ENCODE data around the gene RNF125.
A peak's percentile ranks its signal among the peaks of the same experiment; 100 is the strongest.
"Not testable (repeated sequence)": the region's sequence is repeated elsewhere in the genome, so short reads cannot be mapped to it uniquely, and the experiment has no call there.

The RNF125 gene

GRCh38 chr18:32010124-32010721 is 8.4 kb upstream of the RNF125 start:
- DNase-seq (ENCODE audit: low read depth), result no peak
- no peak overlapping the region for H3K4me3 ChIP-seq (ENCODE audit: low read depth, low read length)
- in situ Hi-C loops (cut with HindIII; ENCODE audit: low sequenced_read_pairs), result no loop called here
- no peak for TF ChIP-seq CTCF (IDR thresholded peaks at IDR 0.05; ENCODE audit: low read depth, low read length, missing control alignments)

- no peak overlapping the region for H3K4me3 ChIP-seq (ENCODE audit: low read depth, low read length)
- in situ Hi-C loops (cut with HindIII; ENCODE audit: low sequenced_read_pairs), result no loop called here
- no peak for TF ChIP-seq CTCF (IDR thresholded peaks at IDR 0.05; ENCODE audit: low read depth, low read length, missing control alignments)
- DNase-seq (ENCODE audit: low read depth), result no peak
Observed at GRCh38 chr18:32011193-32011592, 7.4 kb upstream of the RNF125 start.

- in situ Hi-C loops (cut with HindIII; ENCODE audit: low sequenced_read_pairs), result no loop called here
- no peak for TF ChIP-seq CTCF (IDR thresholded peaks at IDR 0.05; ENCODE audit: low read depth, low read length, missing control alignments)
- DNase-seq (ENCODE audit: low read depth), result no peak
- peak overlapping the region; percentile 59 for H3K4me3 ChIP-seq (ENCODE audit: low read depth, low read length)
Observed at GRCh38 chr18:32019251-32019948, 775 bp downstream of the RNF125 start.

GRCh38 chr18:32019949-32020625 is 1.5 kb downstream of the RNF125 start:
- DNase-seq (ENCODE audit: low read depth); H3K4me3 ChIP-seq (ENCODE audit: low read depth, low read length); in situ Hi-C loops (cut with HindIII; ENCODE audit: low sequenced_read_pairs): not testable (repeated sequence)

- in situ Hi-C loops (cut with HindIII; ENCODE audit: low sequenced_read_pairs), result no loop called here
- H3K4me3 ChIP-seq (ENCODE audit: low read depth, low read length), result no peak overlapping the region
- no peak for DNase-seq (ENCODE audit: low read depth)
- no peak for TF ChIP-seq CTCF (IDR thresholded peaks at IDR 0.05; ENCODE audit: low read depth, low read length, missing control alignments)
Observed at GRCh38 chr18:32021756-32022564, 3.3 kb downstream of the RNF125 start.

GRCh38 chr18:32025744-32026143 is 7.1 kb downstream of the RNF125 start:
- TF ChIP-seq CTCF (IDR thresholded peaks at IDR 0.05; ENCODE audit: low read depth, low read length, missing control alignments), result no peak
- in situ Hi-C loops (cut with HindIII; ENCODE audit: low sequenced_read_pairs), result no loop called here
- DNase-seq (ENCODE audit: low read depth), result no peak
- no peak overlapping the region for H3K4me3 ChIP-seq (ENCODE audit: low read depth, low read length)
